ENCODE results near the gene RFTN1. TPM values are rescaled to one million over a fixed set of nuclear protein-coding genes. Genes with fewer than 3 reads are reported as not detected.

Gene RFTN1
- total RNA-seq, 1 donor from 2014 or later = 0.96 TPM

GRCh38 chr3:16551342-16551976 is 38.0 kb upstream of the RFTN1 start:
- no peak overlapping the region for H3K4me3 Mint-ChIP-seq (ENCODE audit: low read depth)
- no peak for DNase-seq (ENCODE audit: low spot score, unreplicated experiment)
- no peak overlapping the region for H3K27ac Mint-ChIP-seq
- H3K4me1 Mint-ChIP-seq (ENCODE audit: low read depth) = peaks cover 2% of the 10 kb centered on the region
- peaks cover 18% of the 10 kb centered on the region for H3K27me3 Mint-ChIP-seq
- TF ChIP-seq, protein P1, sequence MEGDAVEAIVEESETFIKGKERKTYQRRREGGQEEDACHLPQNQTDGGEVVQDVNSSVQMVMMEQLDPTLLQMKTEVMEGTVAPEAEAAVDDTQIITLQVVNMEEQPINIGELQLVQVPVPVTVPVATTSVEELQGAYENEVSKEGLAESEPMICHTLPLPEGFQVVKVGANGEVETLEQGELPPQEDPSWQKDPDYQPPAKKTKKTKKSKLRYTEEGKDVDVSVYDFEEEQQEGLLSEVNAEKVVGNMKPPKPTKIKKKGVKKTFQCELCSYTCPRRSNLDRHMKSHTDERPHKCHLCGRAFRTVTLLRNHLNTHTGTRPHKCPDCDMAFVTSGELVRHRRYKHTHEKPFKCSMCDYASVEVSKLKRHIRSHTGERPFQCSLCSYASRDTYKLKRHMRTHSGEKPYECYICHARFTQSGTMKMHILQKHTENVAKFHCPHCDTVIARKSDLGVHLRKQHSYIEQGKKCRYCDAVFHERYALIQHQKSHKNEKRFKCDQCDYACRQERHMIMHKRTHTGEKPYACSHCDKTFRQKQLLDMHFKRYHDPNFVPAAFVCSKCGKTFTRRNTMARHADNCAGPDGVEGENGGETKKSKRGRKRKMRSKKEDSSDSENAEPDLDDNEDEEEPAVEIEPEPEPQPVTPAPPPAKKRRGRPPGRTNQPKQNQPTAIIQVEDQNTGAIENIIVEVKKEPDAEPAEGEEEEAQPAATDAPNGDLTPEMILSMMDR (IDR thresholded peaks at IDR 0.05; ENCODE audit: unreplicated experiment) = no peak
- peaks cover 3% of the 10 kb centered on the region for H3K9me3 Mint-ChIP-seq (ENCODE audit: low read depth)
- H3K36me3 Mint-ChIP-seq (ENCODE audit: insufficient read depth) = no peaks in the 10 kb centered on the region

- H3K27ac Mint-ChIP-seq = peak overlapping the region; percentile 88
- peaks cover 3% of the 10 kb centered on the region for H3K9me3 Mint-ChIP-seq (ENCODE audit: low read depth)
- peaks cover 18% of the 10 kb centered on the region for H3K27me3 Mint-ChIP-seq
- no peaks in the 10 kb centered on the region for H3K36me3 Mint-ChIP-seq (ENCODE audit: insufficient read depth)
- DNase-seq (ENCODE audit: low spot score, unreplicated experiment) = peak; percentile 63
- TF ChIP-seq, protein P1 (IDR thresholded peaks at IDR 0.05; ENCODE audit: unreplicated experiment) = peak; percentile 91
- peaks cover 2% of the 10 kb centered on the region for H3K4me1 Mint-ChIP-seq (ENCODE audit: low read depth)
- peak overlapping the region; percentile 38 for H3K4me3 Mint-ChIP-seq (ENCODE audit: low read depth)
Observed at GRCh38 chr3:16550676-16551341, 37.3 kb upstream of the RFTN1 start.

- Mint-ChIP-seq H3K4me1 (ENCODE audit: low read depth) (peaks cover 2% of the 10 kb centered on the region), H3K27ac (no peak overlapping the region), H3K9me3 (ENCODE audit: low read depth) (peaks cover 3% of the 10 kb centered on the region), H3K4me3 (ENCODE audit: low read depth) (peak overlapping the region; percentile 38), H3K27me3 (peaks cover 19% of the 10 kb centered on the region), H3K36me3 (ENCODE audit: insufficient read depth) (no peaks in the 10 kb centered on the region)
- TF ChIP-seq, protein P1 (IDR thresholded peaks at IDR 0.05; ENCODE audit: unreplicated experiment) = no peak
- no peak for DNase-seq (ENCODE audit: low spot score, unreplicated experiment)
Observed at GRCh38 chr3:16550305-16550675, 36.8 kb upstream of the RFTN1 start.

GRCh38 chr3:16548721-16549120 is 35.2 kb upstream of the RFTN1 start:
- H3K4me1 Mint-ChIP-seq (ENCODE audit: low read depth) = peaks cover 2% of the 10 kb centered on the region
- peaks cover 26% of the 10 kb centered on the region for H3K27me3 Mint-ChIP-seq
- peaks cover 3% of the 10 kb centered on the region for H3K9me3 Mint-ChIP-seq (ENCODE audit: low read depth)
- TF ChIP-seq, protein P1 (IDR thresholded peaks at IDR 0.05; ENCODE audit: unreplicated experiment) = no peak
- no peak for DNase-seq (ENCODE audit: low spot score, unreplicated experiment)
- H3K36me3 Mint-ChIP-seq (ENCODE audit: insufficient read depth) = no peaks in the 10 kb centered on the region
- H3K4me3 Mint-ChIP-seq (ENCODE audit: low read depth) = no peak overlapping the region
- no peak overlapping the region for H3K27ac Mint-ChIP-seq

GRCh38 chr3:16547561-16548357 is 34.3 kb upstream of the RFTN1 start:
- TF ChIP-seq, protein P1 (IDR thresholded peaks at IDR 0.05; ENCODE audit: unreplicated experiment) = no peak
- no peak overlapping the region for H3K4me3 Mint-ChIP-seq (ENCODE audit: low read depth)
- peaks cover 2% of the 10 kb centered on the region for H3K4me1 Mint-ChIP-seq (ENCODE audit: low read depth)
- H3K36me3 Mint-ChIP-seq (ENCODE audit: insufficient read depth) = no peaks in the 10 kb centered on the region
- no peak overlapping the region for H3K27ac Mint-ChIP-seq
- DNase-seq (ENCODE audit: low spot score, unreplicated experiment) = no peak
- peaks cover 3% of the 10 kb centered on the region for H3K9me3 Mint-ChIP-seq (ENCODE audit: low read depth)
- peaks cover 25% of the 10 kb centered on the region for H3K27me3 Mint-ChIP-seq
